C4-2B (cell line): ENCODE data around the gene KATNAL2.

Source experiments
- CTCF ChIP-seq: fragments of 450-650 bp; conservative IDR thresholded peaks from 2 replicates; pipeline ENCODE4 v1.5.1; 2017; ENCODE audit warnings: mild to moderate bottlenecking
- ZFX ChIP-seq: fragments of 450-650 bp; IDR thresholded peaks from 2 replicates; pipeline ENCODE4 v1.6.1; 2017

DNA sequence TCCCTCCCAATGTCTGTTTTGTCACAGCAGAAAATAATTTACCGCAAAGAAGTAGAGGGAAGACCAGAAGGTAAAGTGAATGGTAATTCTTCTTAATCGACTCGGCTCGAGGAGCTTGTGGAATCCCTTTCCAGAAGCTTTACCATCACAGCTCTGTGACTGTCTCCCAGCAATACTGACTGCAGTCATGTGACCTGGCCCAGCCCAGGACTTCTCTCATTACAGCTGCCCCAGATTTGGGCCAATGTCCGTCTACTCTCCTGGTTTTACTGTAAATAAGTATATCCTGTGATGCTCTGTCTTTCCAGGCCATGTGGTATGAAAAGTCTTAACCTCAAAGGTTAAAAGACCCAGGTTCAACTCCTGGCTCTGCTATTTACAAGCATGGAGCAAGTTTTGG, 137.0 kb downstream of the KATNAL2 start:
- no peak for TF ChIP-seq CTCF
- no peak for TF ChIP-seq ZFX
